HEK293 (cell line): ENCODE results near the gene CTCF.

Experiments used
- CTCF ChIA-PET: fragments of 350-600 bp; formaldehyde crosslinking; extraction: SDS; loops from one replicate; lab custom pipeline; 2021; ENCODE audit warnings: antibody characterized with exemption; lab: Yijun Ruan, JAX
- POLR2A ChIA-PET: fragments of 300-600 bp; formaldehyde crosslinking; extraction: SDS; loops from one replicate; lab custom pipeline; 2020; ENCODE audit warnings: antibody characterized with exemption, inconsistent platforms; lab: Yijun Ruan, JAX
- H3K27ac ChIP-seq: fragments of 200-500 bp; sonication (Bioruptor generic); 2 replicates; pipeline ENCODE4 v1.5.1; 2014; ENCODE audit warnings: low read depth, low read length, control low read depth, inconsistent platforms; ENCODE audit errors: extremely low read depth
- H3K36me3 ChIP-seq, 2 experiments: fragments of 200-500 bp in 1 of 2; sonication (Bioruptor generic) in 1 of 2; 1 replicate in 1 of 2; 2 replicates in 1 of 2; pipeline ENCODE4 v1.5.1; 2014 to 2017; ENCODE audit warnings: inconsistent platforms in 2 of 2, low read length in 2 of 2; ENCODE audit not compliant: control insufficient read depth in 2 of 2, insufficient read depth in 1 of 2
- H3K4me1 ChIP-seq: fragments of 200-500 bp; sonication (Bioruptor generic); 2 replicates; pipeline ENCODE4 v1.5.1; 2014; ENCODE audit warnings: mild to moderate bottlenecking, low read length, inconsistent platforms; ENCODE audit not compliant: control insufficient read depth, insufficient read depth
- H3K4me3 ChIP-seq: 2 replicates; pipeline ENCODE4 v1.5.1; 2011; ENCODE audit warnings: low read depth, mild to moderate bottlenecking, control low read depth, low read length, moderate library complexity
- H3K9me3 ChIP-seq: fragments of 200-500 bp; sonication (Bioruptor generic); 2 replicates; pipeline ENCODE4 v1.5.1; 2014; ENCODE audit warnings: low read depth, low read length, inconsistent platforms; ENCODE audit not compliant: control insufficient read depth, insufficient read depth
- BCL11A ChIP-seq: fragments of 450-650 bp; formaldehyde crosslinking; IDR thresholded peaks from 2 replicates; pipeline ENCODE4 v1.5.1; 2016; ENCODE audit warnings: low read depth, missing biosample characterization, missing genetic modification characterization
- GLIS1 ChIP-seq: fragments of 450-650 bp; formaldehyde crosslinking; IDR thresholded peaks from 2 replicates; pipeline ENCODE4 v1.5.1; 2016; ENCODE audit warnings: missing biosample characterization, missing genetic modification characterization
- OSR2 ChIP-seq: fragments of 450-650 bp; formaldehyde crosslinking; IDR thresholded peaks from 2 replicates; pipeline ENCODE4 v1.5.1; 2016; ENCODE audit warnings: missing biosample characterization, missing genetic modification characterization
- SCRT2 ChIP-seq: fragments of 450-650 bp; formaldehyde crosslinking; IDR thresholded peaks from 2 replicates; pipeline ENCODE4 v1.5.1; 2016; ENCODE audit warnings: missing biosample characterization, missing genetic modification characterization
- SP7 ChIP-seq: fragments of 450-650 bp; formaldehyde crosslinking; IDR thresholded peaks from 2 replicates; pipeline ENCODE4 v1.5.1; 2016; ENCODE audit warnings: missing biosample characterization, missing genetic modification characterization
- WT1 ChIP-seq: fragments of 450-650 bp; formaldehyde crosslinking; IDR thresholded peaks from 2 replicates; pipeline ENCODE4 v1.5.1; 2016; ENCODE audit warnings: missing biosample characterization, missing genetic modification characterization
- ZBTB21 ChIP-seq: fragments of 450-650 bp; formaldehyde crosslinking; IDR thresholded peaks from 2 replicates; pipeline ENCODE4 v1.5.1; 2017; ENCODE audit warnings: missing biosample characterization, missing genetic modification characterization
- ZIC2 ChIP-seq: fragments of 450-650 bp; formaldehyde crosslinking; IDR thresholded peaks from 2 replicates; pipeline ENCODE4 v1.5.1; 2016; ENCODE audit warnings: missing biosample characterization, missing genetic modification characterization
- ZNF248 ChIP-seq: fragments of 450-650 bp; formaldehyde crosslinking; IDR thresholded peaks from 2 replicates; pipeline ENCODE4 v1.5.1; 2017; ENCODE audit warnings: missing biosample characterization, missing genetic modification characterization
- ZNF324 ChIP-seq: fragments of 450-650 bp; formaldehyde crosslinking; IDR thresholded peaks from 2 replicates; pipeline ENCODE4 v1.5.1; 2016; ENCODE audit warnings: missing biosample characterization, missing genetic modification characterization
- ZNF341 ChIP-seq: fragments of 450-650 bp; formaldehyde crosslinking; IDR thresholded peaks from 2 replicates; pipeline ENCODE4; 2016; ENCODE audit warnings: low read depth, missing biosample characterization, missing genetic modification characterization
- ZNF394 ChIP-seq: fragments of 450-650 bp; formaldehyde crosslinking; IDR thresholded peaks from 2 replicates; pipeline ENCODE4 v1.5.1; 2016; ENCODE audit warnings: missing biosample characterization, missing genetic modification characterization, mild to moderate bottlenecking, moderate library complexity, borderline replicate concordance
- ZNF610 ChIP-seq: fragments of 450-650 bp; formaldehyde crosslinking; IDR thresholded peaks from 2 replicates; pipeline ENCODE4 v1.5.1; 2016; ENCODE audit warnings: missing biosample characterization, missing genetic modification characterization, borderline replicate concordance
- ZNF629 ChIP-seq: fragments of 450-650 bp; formaldehyde crosslinking; IDR thresholded peaks from 2 replicates; pipeline ENCODE4 v1.5.1; 2017; ENCODE audit warnings: missing biosample characterization, missing genetic modification characterization
- ZNF664 ChIP-seq: fragments of 450-650 bp; formaldehyde crosslinking; IDR thresholded peaks from 2 replicates; pipeline ENCODE4 v1.5.1; 2016; ENCODE audit warnings: missing biosample characterization, missing genetic modification characterization
- ZNF747 ChIP-seq: fragments of 450-650 bp; formaldehyde crosslinking; IDR thresholded peaks from 2 replicates; pipeline ENCODE4 v1.5.1; 2016; ENCODE audit warnings: missing biosample characterization, missing genetic modification characterization
- ZNF843 ChIP-seq: fragments of 450-650 bp; formaldehyde crosslinking; IDR thresholded peaks from 2 replicates; pipeline ENCODE4 v1.5.1; 2016; ENCODE audit warnings: missing biosample characterization, missing genetic modification characterization
- ZSCAN16 ChIP-seq: fragments of 450-650 bp; formaldehyde crosslinking; IDR thresholded peaks from 2 replicates; pipeline ENCODE4 v1.5.1; 2016; ENCODE audit warnings: missing biosample characterization, missing genetic modification characterization
- TF ChIP-seq, protein P1 (sequence below): fragments of 450-650 bp; formaldehyde crosslinking; conservative IDR thresholded peaks from 2 replicates; pipeline ENCODE4 v1.5.1; 2016; ENCODE audit warnings: low read depth, missing biosample characterization, missing genetic modification characterization
- TF ChIP-seq, protein P2 (sequence below): fragments of 450-650 bp; formaldehyde crosslinking; IDR thresholded peaks from 2 replicates; pipeline ENCODE4 v1.5.1; 2016; ENCODE audit warnings: missing biosample characterization, missing genetic modification characterization
- TF ChIP-seq, protein P3 (sequence below): fragments of 450-650 bp; formaldehyde crosslinking; IDR thresholded peaks from 2 replicates; pipeline ENCODE4 v1.5.1; 2017; ENCODE audit warnings: missing biosample characterization, missing genetic modification characterization
- TF ChIP-seq, protein P4 (sequence below): fragments of 450-650 bp; formaldehyde crosslinking; IDR thresholded peaks from 2 replicates; pipeline ENCODE4 v1.5.1; 2017; ENCODE audit warnings: missing biosample characterization, missing genetic modification characterization
- TF ChIP-seq, protein P5 (sequence below): fragments of 450-650 bp; IDR thresholded peaks from 2 replicates; pipeline ENCODE4 v1.5.1; 2018; ENCODE audit warnings: missing biosample characterization, mild to moderate bottlenecking, missing genetic modification characterization

Gene CTCF

DNA sequence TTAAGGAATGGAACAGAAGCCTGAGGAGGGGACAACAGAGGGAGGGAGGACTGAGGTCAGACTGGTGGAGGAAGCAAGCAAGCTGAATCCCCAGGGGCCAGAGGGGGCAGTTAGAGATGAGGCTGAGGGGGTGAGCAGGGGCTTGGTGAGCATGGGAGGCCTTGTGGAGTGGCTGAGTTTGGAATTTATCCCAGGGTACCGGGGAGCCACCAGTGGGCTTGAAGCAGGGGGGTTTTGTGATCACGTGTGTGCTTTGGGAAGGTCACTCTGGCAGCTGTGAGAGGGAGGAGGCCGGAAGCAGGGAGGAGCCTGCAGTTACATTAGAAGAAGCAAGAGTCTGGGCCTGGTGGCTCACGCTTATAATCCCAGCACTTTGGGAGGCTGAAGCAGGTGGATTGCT is 9.8 kb upstream of the CTCF start:
- POLR2A ChIA-PET: interaction anchor here (1.9 kb wide), 1 partner anchor 10 kb away, joined by 11 read pairs; the partner anchor contains the start of gene CTCF
- CTCF ChIA-PET: interaction anchor here (0.8 to 1.1 kb wide), 3 partner anchors 20 to 93 kb away, joined by 3 to 4 read pairs (median 4); partner anchors contain the start of gene CARMIL2
- Histone ChIP-seq H3K36me3 (peaks cover 0 to 7% of the 10 kb centered on the region in 2 experiments; a peak in 1 of 3 replicates), H3K4me3 (no peak overlapping the region), H3K4me1 (0 out of 2 replicates have a peak, but pooled peaks cover 2% of the 10 kb centered on the region), H3K27ac (no peak overlapping the region), H3K9me3 (no peaks in the 10 kb centered on the region)
- peak; percentile 92 for TF ChIP-seq ZIC2 (tag by site-specific recombination)
- TF ChIP-seq, protein P1, sequence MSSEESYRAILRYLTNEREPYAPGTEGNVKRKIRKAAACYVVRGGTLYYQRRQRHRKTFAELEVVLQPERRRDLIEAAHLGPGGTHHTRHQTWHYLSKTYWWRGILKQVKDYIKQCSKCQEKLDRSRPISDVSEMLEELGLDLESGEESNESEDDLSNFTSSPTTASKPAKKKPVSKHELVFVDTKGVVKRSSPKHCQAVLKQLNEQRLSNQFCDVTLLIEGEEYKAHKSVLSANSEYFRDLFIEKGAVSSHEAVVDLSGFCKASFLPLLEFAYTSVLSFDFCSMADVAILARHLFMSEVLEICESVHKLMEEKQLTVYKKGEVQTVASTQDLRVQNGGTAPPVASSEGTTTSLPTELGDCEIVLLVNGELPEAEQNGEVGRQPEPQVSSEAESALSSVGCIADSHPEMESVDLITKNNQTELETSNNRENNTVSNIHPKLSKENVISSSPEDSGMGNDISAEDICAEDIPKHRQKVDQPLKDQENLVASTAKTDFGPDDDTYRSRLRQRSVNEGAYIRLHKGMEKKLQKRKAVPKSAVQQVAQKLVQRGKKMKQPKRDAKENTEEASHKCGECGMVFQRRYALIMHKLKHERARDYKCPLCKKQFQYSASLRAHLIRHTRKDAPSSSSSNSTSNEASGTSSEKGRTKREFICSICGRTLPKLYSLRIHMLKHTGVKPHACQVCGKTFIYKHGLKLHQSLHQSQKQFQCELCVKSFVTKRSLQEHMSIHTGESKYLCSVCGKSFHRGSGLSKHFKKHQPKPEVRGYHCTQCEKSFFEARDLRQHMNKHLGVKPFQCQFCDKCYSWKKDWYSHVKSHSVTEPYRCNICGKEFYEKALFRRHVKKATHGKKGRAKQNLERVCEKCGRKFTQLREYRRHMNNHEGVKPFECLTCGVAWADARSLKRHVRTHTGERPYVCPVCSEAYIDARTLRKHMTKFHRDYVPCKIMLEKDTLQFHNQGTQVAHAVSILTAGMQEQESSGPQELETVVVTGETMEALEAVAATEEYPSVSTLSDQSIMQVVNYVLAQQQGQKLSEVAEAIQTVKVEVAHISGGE (tag by site-specific recombination): no peak
- peak; percentile 32; the same call in 1 of the 2 replicates for TF ChIP-seq ZNF341
- TF ChIP-seq OSR2 (tag by site-specific recombination): no peak
- TF ChIP-seq ZNF610 (tag by site-specific recombination): no peak
- TF ChIP-seq WT1: peak; percentile 47; the same call in 1 of the 2 replicates
- TF ChIP-seq ZNF248 (tag by site-specific recombination): no peak
- TF ChIP-seq ZBTB21 (tag by site-specific recombination): no peak
- TF ChIP-seq, protein P2, sequence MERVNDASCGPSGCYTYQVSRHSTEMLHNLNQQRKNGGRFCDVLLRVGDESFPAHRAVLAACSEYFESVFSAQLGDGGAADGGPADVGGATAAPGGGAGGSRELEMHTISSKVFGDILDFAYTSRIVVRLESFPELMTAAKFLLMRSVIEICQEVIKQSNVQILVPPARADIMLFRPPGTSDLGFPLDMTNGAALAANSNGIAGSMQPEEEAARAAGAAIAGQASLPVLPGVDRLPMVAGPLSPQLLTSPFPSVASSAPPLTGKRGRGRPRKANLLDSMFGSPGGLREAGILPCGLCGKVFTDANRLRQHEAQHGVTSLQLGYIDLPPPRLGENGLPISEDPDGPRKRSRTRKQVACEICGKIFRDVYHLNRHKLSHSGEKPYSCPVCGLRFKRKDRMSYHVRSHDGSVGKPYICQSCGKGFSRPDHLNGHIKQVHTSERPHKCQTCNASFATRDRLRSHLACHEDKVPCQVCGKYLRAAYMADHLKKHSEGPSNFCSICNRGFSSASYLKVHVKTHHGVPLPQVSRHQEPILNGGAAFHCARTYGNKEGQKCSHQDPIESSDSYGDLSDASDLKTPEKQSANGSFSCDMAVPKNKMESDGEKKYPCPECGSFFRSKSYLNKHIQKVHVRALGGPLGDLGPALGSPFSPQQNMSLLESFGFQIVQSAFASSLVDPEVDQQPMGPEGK: peak; percentile 45; the same call in 1 of the 2 replicates
- TF ChIP-seq, protein P3, sequence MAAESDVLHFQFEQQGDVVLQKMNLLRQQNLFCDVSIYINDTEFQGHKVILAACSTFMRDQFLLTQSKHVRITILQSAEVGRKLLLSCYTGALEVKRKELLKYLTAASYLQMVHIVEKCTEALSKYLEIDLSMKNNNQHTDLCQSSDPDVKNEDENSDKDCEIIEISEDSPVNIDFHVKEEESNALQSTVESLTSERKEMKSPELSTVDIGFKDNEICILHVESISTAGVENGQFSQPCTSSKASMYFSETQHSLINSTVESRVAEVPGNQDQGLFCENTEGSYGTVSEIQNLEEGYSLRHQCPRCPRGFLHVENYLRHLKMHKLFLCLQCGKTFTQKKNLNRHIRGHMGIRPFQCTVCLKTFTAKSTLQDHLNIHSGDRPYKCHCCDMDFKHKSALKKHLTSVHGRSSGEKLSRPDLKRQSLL (tag by site-specific recombination): no peak
- TF ChIP-seq, protein P4, sequence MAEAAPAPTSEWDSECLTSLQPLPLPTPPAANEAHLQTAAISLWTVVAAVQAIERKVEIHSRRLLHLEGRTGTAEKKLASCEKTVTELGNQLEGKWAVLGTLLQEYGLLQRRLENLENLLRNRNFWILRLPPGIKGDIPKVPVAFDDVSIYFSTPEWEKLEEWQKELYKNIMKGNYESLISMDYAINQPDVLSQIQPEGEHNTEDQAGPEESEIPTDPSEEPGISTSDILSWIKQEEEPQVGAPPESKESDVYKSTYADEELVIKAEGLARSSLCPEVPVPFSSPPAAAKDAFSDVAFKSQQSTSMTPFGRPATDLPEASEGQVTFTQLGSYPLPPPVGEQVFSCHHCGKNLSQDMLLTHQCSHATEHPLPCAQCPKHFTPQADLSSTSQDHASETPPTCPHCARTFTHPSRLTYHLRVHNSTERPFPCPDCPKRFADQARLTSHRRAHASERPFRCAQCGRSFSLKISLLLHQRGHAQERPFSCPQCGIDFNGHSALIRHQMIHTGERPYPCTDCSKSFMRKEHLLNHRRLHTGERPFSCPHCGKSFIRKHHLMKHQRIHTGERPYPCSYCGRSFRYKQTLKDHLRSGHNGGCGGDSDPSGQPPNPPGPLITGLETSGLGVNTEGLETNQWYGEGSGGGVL (tag by site-specific recombination): peak; percentile 88
- TF ChIP-seq GLIS1: peak; percentile 78

DNA sequence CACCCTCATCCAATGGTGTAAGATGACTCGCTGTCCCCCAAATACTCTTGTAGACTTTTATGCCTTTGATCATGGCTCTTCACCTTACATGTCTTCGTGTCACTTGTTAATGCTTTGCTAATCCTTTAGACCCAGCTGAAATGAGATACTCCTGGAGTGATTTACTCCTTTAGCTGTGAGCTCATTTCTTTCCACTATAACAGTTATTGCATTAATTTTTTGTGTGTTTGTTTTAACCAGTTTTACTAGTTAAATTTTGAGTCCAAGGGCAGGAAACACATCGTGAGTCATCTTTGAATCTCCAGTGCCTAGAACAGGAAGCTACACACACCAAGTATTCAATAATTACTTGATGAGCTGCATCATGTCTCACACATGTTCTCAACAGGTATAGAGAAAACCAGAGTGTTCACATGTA is 6.5 kb upstream of the CTCF start:
- ChIA-PET POLR2A (interaction anchor here (0.6 kb wide), 1 partner anchor 32 kb away, joined by 6 read pairs; no protein-coding TSS in a partner anchor), CTCF (interaction anchor here (0.6 to 4.0 kb wide), 6 partner anchors 9 to 89 kb away, joined by 3 to 24 read pairs (median 6); partner anchors contain the start of gene CARMIL2)
- Histone ChIP-seq H3K4me1 (0 out of 2 replicates have a peak, but pooled peaks cover 2% of the 10 kb centered on the region), H3K36me3 (no peaks in the 10 kb centered on the region), H3K4me3 (no peak overlapping the region), H3K9me3 (no peaks in the 10 kb centered on the region), H3K27ac (no peak overlapping the region)
- peak; percentile 63 for TF ChIP-seq ZNF629 (tag by site-specific recombination)
- TF ChIP-seq BCL11A (tag by site-specific recombination): 0 out of 2 replicates have a peak, but pooled peaks have one; percentile 12
- 0 out of 2 replicates have a peak, but pooled peaks have one; percentile 32 for TF ChIP-seq WT1
- TF ChIP-seq ZNF394 (tag by site-specific recombination): peak; percentile 9; the same call in 1 of the 2 replicates
- peak; percentile 56; the same call in 1 of the 2 replicates for TF ChIP-seq ZNF664 (tag by site-specific recombination)
- TF ChIP-seq ZNF843: peak; percentile 40; the same call in 1 of the 2 replicates
- TF ChIP-seq SCRT2 (tag by site-specific recombination): peak; percentile 87
- TF ChIP-seq, protein P5, sequence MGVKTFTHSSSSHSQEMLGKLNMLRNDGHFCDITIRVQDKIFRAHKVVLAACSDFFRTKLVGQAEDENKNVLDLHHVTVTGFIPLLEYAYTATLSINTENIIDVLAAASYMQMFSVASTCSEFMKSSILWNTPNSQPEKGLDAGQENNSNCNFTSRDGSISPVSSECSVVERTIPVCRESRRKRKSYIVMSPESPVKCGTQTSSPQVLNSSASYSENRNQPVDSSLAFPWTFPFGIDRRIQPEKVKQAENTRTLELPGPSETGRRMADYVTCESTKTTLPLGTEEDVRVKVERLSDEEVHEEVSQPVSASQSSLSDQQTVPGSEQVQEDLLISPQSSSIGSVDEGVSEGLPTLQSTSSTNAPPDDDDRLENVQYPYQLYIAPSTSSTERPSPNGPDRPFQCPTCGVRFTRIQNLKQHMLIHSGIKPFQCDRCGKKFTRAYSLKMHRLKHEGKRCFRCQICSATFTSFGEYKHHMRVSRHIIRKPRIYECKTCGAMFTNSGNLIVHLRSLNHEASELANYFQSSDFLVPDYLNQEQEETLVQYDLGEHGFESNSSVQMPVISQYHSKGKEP: 0 out of 2 replicates have a peak, but pooled peaks have one; percentile 31
- TF ChIP-seq ZNF747 (tag by site-specific recombination): no peak
- no peak for TF ChIP-seq ZSCAN16 (tag by site-specific recombination)
- peak; percentile 36 for TF ChIP-seq SP7 (tag by site-specific recombination)
- TF ChIP-seq ZNF324 (tag by site-specific recombination): no peak
